IPS DF 4.7 (cell line): ENCODE results near the gene POMT2.
"Not testable (repeated sequence)": the region's sequence is repeated elsewhere in the genome, so short reads cannot be mapped to it uniquely, and the experiment has no call there.

Source experiments
- DNase-seq: peaks from one replicate; pipeline ENCODE4 v3.0.0-alpha.2; 2013; ENCODE audit warnings: low spot score; ENCODE audit errors: extremely low read depth

POMT2 gene

GRCh38 chr14:77324816-77325745 lies 4.4 kb upstream of the POMT2 start:
- DNase-seq, result no peak

GRCh38 chr14:77324289-77324688 lies 3.6 kb upstream of the POMT2 start:
- DNase-seq, result no peak

- DNase-seq, result no peak
These were observed 2.9 kb upstream of the POMT2 start for GRCh38 chr14:77323571-77323970.

- no peak for DNase-seq
These were observed 2.3 kb upstream of the POMT2 start for GRCh38 chr14:77322951-77323350.

GRCh38 chr14:77322250-77322902 lies 1.7 kb upstream of the POMT2 start:
- DNase-seq, result no peak

DNA sequence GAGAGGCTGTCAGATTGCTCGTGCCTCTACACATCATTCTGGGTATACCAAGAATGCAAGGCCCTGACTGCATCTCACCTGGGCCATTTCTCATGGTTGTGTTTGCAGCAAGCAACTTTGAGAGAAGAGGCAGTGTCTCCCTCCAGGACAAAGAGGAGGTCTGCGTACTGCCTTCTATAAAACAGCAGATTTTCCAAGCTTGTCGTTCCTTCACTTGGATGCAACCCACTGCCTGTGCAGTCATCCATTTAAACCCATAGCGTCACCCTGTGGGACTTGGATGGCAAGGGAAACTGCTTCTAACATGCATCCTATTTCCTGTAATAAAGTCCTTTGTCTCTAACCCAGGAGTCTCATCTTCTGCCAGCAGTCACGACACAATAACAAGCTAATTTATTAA lies 1.3 kb downstream of the POMT2 start:
- DNase-seq, result no peak

GRCh38 chr14:77318756-77319155 lies 1.9 kb downstream of the POMT2 start:
- not testable (repeated sequence) for DNase-seq

DNA sequence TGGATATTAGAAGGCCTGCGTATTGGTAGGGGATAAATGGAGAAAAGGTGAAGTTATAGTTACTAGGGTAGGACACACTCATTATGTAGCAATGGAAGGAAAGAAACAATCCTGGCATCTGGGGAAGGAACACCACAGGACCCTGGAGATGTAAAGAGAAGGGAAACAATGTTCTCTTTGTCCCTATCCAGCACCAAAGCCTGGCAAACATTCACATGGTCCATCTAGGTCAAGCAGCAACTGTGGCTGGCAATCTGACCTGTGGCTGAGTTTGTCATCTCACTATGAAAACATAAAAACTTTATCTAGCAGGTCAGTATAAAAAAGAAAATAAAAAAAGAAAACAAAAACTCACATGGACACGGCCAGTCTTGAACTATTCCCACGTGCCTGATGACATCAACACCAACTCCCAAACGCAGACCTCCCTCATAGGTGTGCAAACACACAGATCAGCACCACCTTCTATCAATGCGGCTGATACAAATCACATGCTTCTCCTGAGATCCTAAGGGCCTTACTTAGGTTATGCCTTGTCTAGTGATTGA lies 2.6 kb downstream of the POMT2 start:
- no peak for DNase-seq

GRCh38 chr14:77316872-77317301 lies 3.8 kb downstream of the POMT2 start:
- DNase-seq, result no peak

GRCh38 chr14:77316195-77316505 lies 4.5 kb downstream of the POMT2 start:
- DNase-seq, result no peak

DNA sequence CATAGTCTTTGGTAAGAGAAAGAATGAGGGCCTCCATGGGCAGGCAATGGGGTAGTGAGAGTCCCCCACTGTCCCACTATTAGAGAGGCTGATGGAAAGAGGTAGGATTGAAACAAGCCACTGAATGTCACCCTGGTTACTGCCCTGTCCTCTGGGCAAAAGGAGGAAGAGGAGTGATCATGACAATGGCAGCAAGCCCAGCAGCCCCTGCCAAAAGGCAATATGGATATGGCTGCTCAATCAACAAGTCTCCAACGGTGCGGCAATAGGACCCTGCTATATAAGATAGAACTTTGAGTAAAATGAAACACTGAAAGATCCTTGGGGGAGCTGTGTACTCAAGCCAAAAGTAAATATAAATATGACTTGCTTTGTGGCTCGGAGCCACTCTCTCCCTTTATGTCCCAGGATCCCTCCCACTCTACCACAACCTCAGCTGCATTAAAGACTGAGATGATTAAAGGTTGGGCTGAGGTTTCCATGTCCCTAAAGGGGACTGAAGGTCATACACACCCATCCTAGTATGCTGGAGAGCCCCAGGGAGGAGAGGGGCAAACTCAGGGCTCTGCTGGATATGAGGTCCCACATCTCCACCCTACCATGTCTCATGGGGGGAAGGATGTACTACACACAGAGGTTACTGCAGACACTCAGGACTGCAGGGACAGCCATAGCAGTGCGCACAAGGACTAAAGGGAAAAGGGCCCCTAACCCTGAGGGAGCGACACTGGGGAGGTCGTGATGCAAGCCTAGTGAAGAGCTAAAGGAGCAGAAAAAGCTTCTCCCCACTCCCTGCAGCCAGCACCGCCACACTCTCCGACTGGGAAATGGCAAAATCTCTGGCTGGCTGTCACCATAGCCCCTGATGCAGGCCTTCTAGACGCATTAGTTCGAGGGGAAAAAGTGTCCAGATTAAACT lies 5.9 kb downstream of the POMT2 start:
- no peak for DNase-seq

- DNase-seq, result no peak
These were observed 6.6 kb downstream of the POMT2 start for GRCh38 chr14:77314043-77314442.

DNA sequence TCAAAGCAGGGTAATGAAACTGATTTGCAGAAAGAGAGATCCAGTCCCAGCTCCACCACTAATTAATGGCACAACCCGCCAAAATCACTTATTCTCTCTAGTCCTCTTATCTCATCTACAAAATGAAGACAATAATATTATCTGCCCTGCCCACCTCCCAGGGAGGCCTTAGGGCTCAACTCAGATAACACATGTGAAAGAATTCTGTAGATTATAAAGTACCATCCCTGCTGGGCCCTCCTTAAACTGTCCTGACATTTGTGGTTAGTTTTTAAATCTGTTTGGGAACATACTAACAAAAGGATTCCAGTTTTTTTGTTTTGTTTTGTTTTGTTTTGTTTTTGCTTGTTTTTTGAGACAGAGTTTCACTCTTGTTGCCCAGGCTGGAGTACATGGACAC lies 7.3 kb downstream of the POMT2 start:
- no peak for DNase-seq

DNA sequence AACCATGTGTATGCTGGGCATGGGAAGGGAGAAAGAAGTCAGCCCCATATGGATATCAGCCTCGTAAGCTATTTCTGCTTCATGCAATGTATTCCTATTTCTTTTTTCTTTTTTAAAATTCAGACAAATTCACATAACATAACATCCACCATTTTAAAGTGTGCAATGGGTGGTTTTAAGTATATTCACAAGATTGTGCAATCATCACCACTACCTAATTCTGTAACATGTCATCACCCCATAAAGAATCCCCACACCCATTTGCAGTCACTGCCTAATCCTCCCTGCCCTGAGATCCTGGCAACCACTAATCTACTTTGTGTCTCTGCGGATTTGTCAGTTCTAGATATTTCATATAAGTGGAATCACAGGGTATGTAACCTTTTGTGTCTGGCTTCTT lies 9.5 kb downstream of the POMT2 start:
- no peak for DNase-seq

- no peak for DNase-seq
These were observed 10.7 kb downstream of the POMT2 start for GRCh38 chr14:77310026-77310425.

GRCh38 chr14:77309131-77309530 lies 11.6 kb downstream of the POMT2 start:
- DNase-seq, result no peak

DNA sequence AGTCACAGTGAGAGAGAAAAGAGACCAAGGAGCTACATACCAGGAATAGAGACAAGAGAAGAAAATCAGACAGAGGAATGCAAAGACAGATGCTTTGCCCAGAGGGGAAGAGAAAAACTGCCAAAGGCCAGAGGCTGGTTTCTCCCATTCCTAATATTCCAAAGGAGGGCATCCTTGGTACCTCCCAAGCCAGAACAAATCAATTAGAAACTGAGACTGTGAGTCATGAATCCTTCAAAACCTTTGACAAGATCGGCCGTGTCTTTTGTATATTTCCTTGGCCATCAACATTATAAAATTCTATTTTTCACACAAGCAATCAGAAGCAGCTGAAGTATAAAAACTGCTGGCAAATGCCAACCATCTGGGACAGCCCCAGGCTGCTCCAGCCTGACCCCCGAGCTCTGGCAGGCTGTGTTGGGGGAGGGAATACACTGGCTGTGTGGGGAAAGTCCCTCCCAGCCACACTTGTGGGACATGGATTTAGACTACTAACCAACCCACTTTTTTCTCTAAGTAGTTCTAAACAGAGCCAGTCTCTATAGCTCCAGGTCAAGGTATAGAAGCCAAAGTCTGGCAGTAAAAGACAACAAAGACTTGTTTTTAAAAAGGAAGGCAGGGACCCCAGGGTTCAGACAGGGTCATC lies 13.7 kb downstream of the POMT2 start:
- no peak for DNase-seq

GRCh38 chr14:77306416-77306815 lies 14.3 kb downstream of the POMT2 start:
- DNase-seq, result no peak

GRCh38 chr14:77305696-77306095 lies 15.0 kb downstream of the POMT2 start:
- DNase-seq, result no peak

DNA sequence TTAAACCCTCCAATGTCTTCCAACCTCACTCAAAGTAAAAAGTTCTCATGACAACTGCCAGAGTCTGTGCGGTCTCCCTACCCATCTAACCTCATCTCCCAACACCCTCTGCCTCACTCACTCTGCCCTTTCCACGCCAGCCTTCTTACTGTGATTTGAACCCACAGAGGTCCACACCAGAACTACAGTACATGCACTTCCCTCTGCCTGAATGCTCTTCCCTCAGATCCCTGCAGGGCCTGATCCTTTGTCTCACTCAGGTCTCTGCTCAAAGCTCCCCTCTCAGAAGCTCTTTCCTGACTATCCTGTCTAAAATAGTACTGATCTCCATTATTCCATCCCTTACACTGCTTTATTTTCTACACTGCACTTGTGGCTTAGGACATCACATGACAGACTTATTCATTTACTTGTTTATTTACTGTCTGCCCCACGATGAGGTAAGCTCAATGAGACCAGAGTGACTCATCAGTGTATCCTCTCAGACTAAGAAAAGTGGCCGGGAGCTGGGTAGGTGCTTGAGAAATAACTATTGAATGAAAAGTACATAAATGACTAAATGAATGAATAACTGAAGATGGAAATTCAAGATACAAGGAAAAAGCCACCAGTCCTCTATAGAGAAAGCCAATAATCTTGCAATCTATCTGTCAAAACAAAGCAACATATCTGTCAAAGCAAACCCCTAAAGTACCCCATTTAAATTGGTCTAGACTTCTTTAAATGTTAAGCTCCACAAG lies 17.1 kb downstream of the POMT2 start:
- no peak for DNase-seq
